Measurements from ENCODE around the gene HSBP1L1.

GRCh38 chr18:79930020-79930642, 34.3 kb upstream of the HSBP1L1 start:
- TF ChIP-seq TEAD2 (CRISPR knock-in tag; IDR thresholded peaks at IDR 0.05) (no peak), ZNF24 (IDR thresholded peaks at IDR 0.05) (no peak), ZNF556 (CRISPR knock-in tag; IDR thresholded peaks at IDR 0.05; ENCODE audit: borderline replicate concordance) (no peak), NCOA2 (CRISPR knock-in tag; IDR thresholded peaks at IDR 0.05) (no peak), ZBTB33 (CRISPR knock-in tag; IDR thresholded peaks at IDR 0.05) (no peak), PRDM10 (CRISPR knock-in tag; IDR thresholded peaks at IDR 0.05; ENCODE audit: low read depth) (no peak), ZSCAN30 (CRISPR knock-in tag; IDR thresholded peaks at IDR 0.05) (no peak), MAFF (IDR thresholded peaks at IDR 0.05; ENCODE audit: low read depth, low read length) (no peak), THAP9 (CRISPR knock-in tag; IDR thresholded peaks at IDR 0.05; ENCODE audit: borderline replicate concordance) (no peak)
- TF ChIP-seq, protein P1, sequence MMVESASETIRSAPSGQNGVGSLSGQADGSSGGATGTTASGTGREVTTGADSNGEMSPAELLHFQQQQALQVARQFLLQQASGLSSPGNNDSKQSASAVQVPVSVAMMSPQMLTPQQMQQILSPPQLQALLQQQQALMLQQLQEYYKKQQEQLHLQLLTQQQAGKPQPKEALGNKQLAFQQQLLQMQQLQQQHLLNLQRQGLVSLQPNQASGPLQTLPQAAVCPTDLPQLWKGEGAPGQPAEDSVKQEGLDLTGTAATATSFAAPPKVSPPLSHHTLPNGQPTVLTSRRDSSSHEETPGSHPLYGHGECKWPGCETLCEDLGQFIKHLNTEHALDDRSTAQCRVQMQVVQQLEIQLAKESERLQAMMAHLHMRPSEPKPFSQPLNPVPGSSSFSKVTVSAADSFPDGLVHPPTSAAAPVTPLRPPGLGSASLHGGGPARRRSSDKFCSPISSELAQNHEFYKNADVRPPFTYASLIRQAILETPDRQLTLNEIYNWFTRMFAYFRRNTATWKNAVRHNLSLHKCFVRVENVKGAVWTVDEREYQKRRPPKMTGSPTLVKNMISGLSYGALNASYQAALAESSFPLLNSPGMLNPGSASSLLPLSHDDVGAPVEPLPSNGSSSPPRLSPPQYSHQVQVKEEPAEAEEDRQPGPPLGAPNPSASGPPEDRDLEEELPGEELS (CRISPR knock-in tag; IDR thresholded peaks at IDR 0.05) = no peak
- TF ChIP-seq, protein P2, sequence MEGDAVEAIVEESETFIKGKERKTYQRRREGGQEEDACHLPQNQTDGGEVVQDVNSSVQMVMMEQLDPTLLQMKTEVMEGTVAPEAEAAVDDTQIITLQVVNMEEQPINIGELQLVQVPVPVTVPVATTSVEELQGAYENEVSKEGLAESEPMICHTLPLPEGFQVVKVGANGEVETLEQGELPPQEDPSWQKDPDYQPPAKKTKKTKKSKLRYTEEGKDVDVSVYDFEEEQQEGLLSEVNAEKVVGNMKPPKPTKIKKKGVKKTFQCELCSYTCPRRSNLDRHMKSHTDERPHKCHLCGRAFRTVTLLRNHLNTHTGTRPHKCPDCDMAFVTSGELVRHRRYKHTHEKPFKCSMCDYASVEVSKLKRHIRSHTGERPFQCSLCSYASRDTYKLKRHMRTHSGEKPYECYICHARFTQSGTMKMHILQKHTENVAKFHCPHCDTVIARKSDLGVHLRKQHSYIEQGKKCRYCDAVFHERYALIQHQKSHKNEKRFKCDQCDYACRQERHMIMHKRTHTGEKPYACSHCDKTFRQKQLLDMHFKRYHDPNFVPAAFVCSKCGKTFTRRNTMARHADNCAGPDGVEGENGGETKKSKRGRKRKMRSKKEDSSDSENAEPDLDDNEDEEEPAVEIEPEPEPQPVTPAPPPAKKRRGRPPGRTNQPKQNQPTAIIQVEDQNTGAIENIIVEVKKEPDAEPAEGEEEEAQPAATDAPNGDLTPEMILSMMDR (CRISPR knock-in tag; IDR thresholded peaks at IDR 0.05) = no peak

All from HepG2 (cell line).